Naive thymus-derived CD4-positive, alpha-beta T cell (primary cell): ENCODE measurements around the gene FBXL12. TPM values are rescaled to one million over a fixed set of nuclear protein-coding genes. Genes with fewer than 3 reads are reported as not detected.

ENCODE experiments used
- ATAC-seq: fragments of 150-1000 bp; cut with Tn5 transposase; 2 replicates; pipeline ENCODE4 v1.10.0; 2021; ENCODE audit warnings: mild to moderate bottlenecking, moderate library complexity
- CTCF ChIA-PET: fragments of 350-600 bp; sonication (Branson Sonifier 250); formaldehyde crosslinking; loops from one replicate; lab custom pipeline; 2021; ENCODE audit warnings: antibody characterized with exemption; lab: Charles Lee
- POLR2A ChIA-PET: fragments of 350-600 bp; sonication (Branson Sonifier 250); formaldehyde crosslinking; loops from one replicate; lab custom pipeline; 2021; ENCODE audit warnings: antibody characterized with exemption, inconsistent platforms; lab: Charles Lee
- DNase-seq, 9 donors: peaks; one replicate each; pipeline versions ENCODE4 v3.0.0 to v3.0.0-alpha.2; 2020 to 2022; ENCODE audit warnings: mixed read lengths in 1 of 9
- H3K27ac ChIP-seq: one replicate; pipeline ENCODE4 v1.7.0; 2013; ENCODE audit warnings: mild to moderate bottlenecking, low read depth, low read length, moderate library complexity
- H3K27me3 ChIP-seq, 2 donors: one replicate each; pipeline ENCODE4 v1.7.0; 2013; ENCODE audit warnings: low read length in 2 of 2, mild to moderate bottlenecking in 2 of 2, moderate library complexity in 2 of 2; ENCODE audit not compliant: control insufficient read depth in 2 of 2, insufficient read depth in 2 of 2
- H3K36me3 ChIP-seq, 3 experiments: 1 replicate in 2 of 3; 2 replicates in 1 of 3; pipeline ENCODE4 v1.7.0; 2013; ENCODE audit warnings: low read length in 3 of 3, mild to moderate bottlenecking in 3 of 3, moderate library complexity in 1 of 3; ENCODE audit not compliant: insufficient read depth in 3 of 3, control insufficient read depth in 2 of 3
- H3K4me1 ChIP-seq, 2 donors: one replicate each; pipeline ENCODE4 v1.7.0; 2013; ENCODE audit warnings: low read length in 2 of 2, mild to moderate bottlenecking in 2 of 2, moderate library complexity in 1 of 2; ENCODE audit not compliant: control insufficient read depth in 2 of 2, insufficient read depth in 2 of 2
- H3K4me3 ChIP-seq: 2 replicates; pipeline ENCODE4 v1.7.0; 2013; ENCODE audit warnings: mild to moderate bottlenecking, low read length
- H3K9me3 ChIP-seq, 3 experiments: 1 replicate in 2 of 3; 2 replicates in 1 of 3; pipeline ENCODE4 v1.7.0; 2013; ENCODE audit warnings: low read length in 3 of 3; ENCODE audit not compliant: control insufficient read depth in 2 of 3
- H3K27ac Mint-ChIP-seq, 9 donors: one replicate each; pipeline ENCODE4 v1.8.0; 2020 to 2022; ENCODE audit warnings: mixed read lengths in 9 of 9, mild to moderate bottlenecking in 8 of 9, moderate library complexity in 5 of 9, inconsistent platforms in 2 of 9
- H3K27me3 Mint-ChIP-seq, 5 donors: one replicate each; pipeline ENCODE4 v1.8.0; 2021 to 2022; ENCODE audit warnings: mixed read lengths in 5 of 5, mild to moderate bottlenecking in 1 of 5
- H3K36me3 Mint-ChIP-seq, 5 donors: one replicate each; pipeline ENCODE4 v1.8.0; 2020 to 2022; ENCODE audit warnings: mixed read lengths in 5 of 5, mild to moderate bottlenecking in 3 of 5, inconsistent platforms in 1 of 5
- H3K4me1 Mint-ChIP-seq, 7 donors: one replicate each; pipeline ENCODE4 v1.8.0; 2020 to 2022; ENCODE audit warnings: mixed read lengths in 7 of 7, mild to moderate bottlenecking in 3 of 7, inconsistent platforms in 1 of 7
- H3K4me3 Mint-ChIP-seq, 10 donors: one replicate each; pipeline ENCODE4 v1.8.0; 2020 to 2022; ENCODE audit warnings: mild to moderate bottlenecking in 10 of 10, mixed read lengths in 10 of 10, moderate library complexity in 6 of 10, inconsistent platforms in 2 of 10
- H3K9me3 Mint-ChIP-seq, 11 donors: one replicate each; pipeline ENCODE4 v1.8.0; 2020 to 2022; ENCODE audit warnings: mixed read lengths in 11 of 11, mild to moderate bottlenecking in 4 of 11, inconsistent platforms in 1 of 11, moderate library complexity in 1 of 11
- intact Hi-C, 2 donors: fragments of 100-400 bp; cut with micrococcal nuclease; formaldehyde crosslinking; loops; one replicate each; pipeline ENCODE4 v1.15.1; 2023
- polyA plus RNA-seq, 2 donors: library from polyadenylated mRNA; unstranded; fragments of 300-500 nt; fragmentation: Illumina TruSeq; gene quantifications; one replicate each; pipeline ENCODE4 v1.2.3, GENCODE V29; 2021
- total RNA-seq, 6 experiments: library from RNA in 5 of 6; stranded (reverse) in 5 of 6; gene quantifications; 1 replicate in 5 of 6; 2 replicates in 1 of 6; pipeline ENCODE4 v1.2.3 and lab custom pipeline; 2021 to 2026

The FBXL12 gene
- total and polyA plus RNA-seq, 7 experiments from 2014 or later, result 8.5 to 36.2 (median 32.4) TPM

- Histone ChIP-seq H3K27ac (no peak overlapping the region), H3K27me3 (no peaks in the 10 kb centered on the region), H3K9me3 (no peaks in the 10 kb centered on the region), H3K4me3 (no peak overlapping the region), H3K36me3 (peaks cover 0 to 37% (median 0%) of the 10 kb centered on the region in 3 experiments), H3K4me1 (peaks cover 30 to 35% of the 10 kb centered on the region in 2 donors)
- POLR2A ChIA-PET, result no interaction called here
- Mint-ChIP-seq H3K9me3 (no peaks in the 10 kb centered on the region), H3K4me1 (peaks cover 42 to 83% (median 62%) of the 10 kb centered on the region in 7 donors), H3K36me3 (peaks cover 7 to 24% (median 16%) of the 10 kb centered on the region in 5 donors), H3K27ac (peak overlapping the region in 7 of 9 donors; percentile 36 to 81 (median 62)), H3K27me3 (no peaks in the 10 kb centered on the region), H3K4me3 (peak overlapping the region in 8 of 10 donors; percentile 13 to 64 (median 42))
- DNase-seq, result no peak
- CTCF ChIA-PET, result interaction anchor here (1.2 kb wide), 1 partner anchor 78 kb away, joined by 3 read pairs; no protein-coding TSS in a partner anchor
- intact Hi-C loops, result no loop called here
- no peak for ATAC-seq
Measured at GRCh38 chr19:9854282-9854846, 35.5 kb upstream of the FBXL12 start.

GRCh38 chr19:9850235-9850959 lies 31.5 kb upstream of the FBXL12 start:
- peaks cover 21 to 70% (median 44%) of the 10 kb centered on the region in 7 donors for H3K4me1 Mint-ChIP-seq
- Histone ChIP-seq H3K9me3 (no peaks in the 10 kb centered on the region), H3K27ac (no peak overlapping the region), H3K27me3 (no peaks in the 10 kb centered on the region), H3K4me1 (peaks cover 0 to 9% of the 10 kb centered on the region in 2 donors), H3K36me3 (peaks cover 0 to 75% (median 0%) of the 10 kb centered on the region in 3 experiments), H3K4me3 (no peak overlapping the region)
- intact Hi-C loops, result no loop called here
- H3K4me3 Mint-ChIP-seq, result no peak overlapping the region
- peak overlapping the region in 5 of 9 donors; percentile 36 to 83 (median 62) for H3K27ac Mint-ChIP-seq
- ChIA-PET CTCF (interaction anchor here (1.0 kb wide), 1 partner anchor 21 kb away, joined by 3 read pairs; no protein-coding TSS in a partner anchor), POLR2A (no interaction called here)
- ATAC-seq (no peak), DNase-seq (no peak)
- no peaks in the 10 kb centered on the region for H3K9me3 Mint-ChIP-seq
- no peaks in the 10 kb centered on the region for H3K27me3 Mint-ChIP-seq
- peaks cover 7 to 22% (median 12%) of the 10 kb centered on the region in 5 donors for H3K36me3 Mint-ChIP-seq

- POLR2A ChIA-PET, result interaction anchor here (1.3 kb wide), 1 partner anchor 8 kb away, joined by 4 read pairs; no protein-coding TSS in a partner anchor
- peaks cover 7 to 28% (median 14%) of the 10 kb centered on the region in 5 donors for H3K36me3 Mint-ChIP-seq
- CTCF ChIA-PET, result interaction anchor here (1.0 kb wide), 1 partner anchor 22 kb away, joined by 3 read pairs; no protein-coding TSS in a partner anchor
- ATAC-seq (no peak), DNase-seq (no peak)
- H3K27ac Mint-ChIP-seq, result peak overlapping the region in 2 of 9 donors; percentile 63 to 65
- H3K4me3 Mint-ChIP-seq, result no peak overlapping the region
- H3K9me3 ChIP-seq, result no peaks in the 10 kb centered on the region
- H3K27me3 ChIP-seq, result no peaks in the 10 kb centered on the region
- intact Hi-C loops, result loop anchor here in 1 of 2 donors (2.0 to 5.0 kb wide), 2 partner anchors 13 to 153 kb away; no protein-coding TSS in a partner anchor
- H3K9me3 Mint-ChIP-seq, result no peaks in the 10 kb centered on the region
- peaks cover 0 to 79% (median under 1%) of the 10 kb centered on the region in 3 experiments for H3K36me3 ChIP-seq
- H3K4me1 Mint-ChIP-seq, result peaks cover 19 to 73% (median 44%) of the 10 kb centered on the region in 7 donors
- H3K27me3 Mint-ChIP-seq, result no peaks in the 10 kb centered on the region
- peaks cover 0 to 9% of the 10 kb centered on the region in 2 donors for H3K4me1 ChIP-seq
- H3K4me3 ChIP-seq, result no peak overlapping the region
- H3K27ac ChIP-seq, result no peak overlapping the region
Measured at GRCh38 chr19:9849791-9850190, 30.9 kb upstream of the FBXL12 start.

GRCh38 chr19:9848762-9849161 lies 29.9 kb upstream of the FBXL12 start:
- peak overlapping the region in 1 of 9 donors; percentile 54 for H3K27ac Mint-ChIP-seq
- H3K9me3 ChIP-seq, result no peaks in the 10 kb centered on the region
- H3K4me3 Mint-ChIP-seq, result no peak overlapping the region

GRCh38 chr19:9848060-9848459 lies 29.2 kb upstream of the FBXL12 start:
- Mint-ChIP-seq H3K36me3 (peaks cover 3 to 31% (median 13%) of the 10 kb centered on the region in 5 donors), H3K27ac (peak overlapping the region in 2 of 9 donors; percentile 65 to 70), H3K9me3 (peaks cover 0 to 2% (median 0%) of the 10 kb centered on the region in 11 donors), H3K27me3 (no peaks in the 10 kb centered on the region), H3K4me1 (peaks cover 11 to 57% (median 31%) of the 10 kb centered on the region in 7 donors), H3K4me3 (no peak overlapping the region)
- Histone ChIP-seq H3K27ac (peak overlapping the region; percentile 16), H3K27me3 (no peaks in the 10 kb centered on the region), H3K4me1 (no peaks in the 10 kb centered on the region), H3K36me3 (peaks cover 0 to 86% (median 10%) of the 10 kb centered on the region in 3 experiments), H3K4me3 (no peak overlapping the region), H3K9me3 (peaks cover 0 to 3% (median 0%) of the 10 kb centered on the region in 3 experiments)
- POLR2A ChIA-PET, result interaction anchor here (0.6 to 1.9 kb wide), 3 partner anchors 19 to 67 kb away, joined by 4 to 7 read pairs (median 6); partner anchors contain the start of gene UBL5
- DNase-seq (peak in 8 of 9 donors; percentile 25 to 54 (median 46)), ATAC-seq (peak; percentile 65)
- CTCF ChIA-PET, result interaction anchor here (2.2 to 2.6 kb wide), 2 partner anchors 10 to 68 kb away, joined by 12 to 13 read pairs; no protein-coding TSS in a partner anchor
- intact Hi-C loops, result loop anchor here (1.0 to 5.0 kb wide), 3 partner anchors 15 to 154 kb away; no protein-coding TSS in a partner anchor

More at GRCh38 chr19:9848762-9849161, 29.9 kb upstream of the FBXL12 start:
- Histone ChIP-seq H3K4me1 (peaks cover 0 to 2% of the 10 kb centered on the region in 2 donors), H3K27ac (peak overlapping the region; percentile 16), H3K36me3 (peaks cover 0 to 79% (median 5%) of the 10 kb centered on the region in 3 experiments), H3K4me3 (no peak overlapping the region), H3K27me3 (no peaks in the 10 kb centered on the region)
- ChIA-PET POLR2A (interaction anchor here (1.3 to 1.9 kb wide), 2 partner anchors 9 to 21 kb away, joined by 4 to 6 read pairs; partner anchors contain the start of gene UBL5), CTCF (interaction anchor here (0.9 to 2.6 kb wide), 2 partner anchors 9 to 15 kb away, joined by 3 to 13 read pairs; no protein-coding TSS in a partner anchor)
- peaks cover 15 to 65% (median 37%) of the 10 kb centered on the region in 7 donors for H3K4me1 Mint-ChIP-seq
- intact Hi-C loops, result loop anchor here (1.0 to 5.0 kb wide), 3 partner anchors 14 to 154 kb away; no protein-coding TSS in a partner anchor
- H3K27me3 Mint-ChIP-seq, result no peaks in the 10 kb centered on the region
- ATAC-seq (no peak), DNase-seq (no peak)
- H3K36me3 Mint-ChIP-seq, result peaks cover 4 to 28% (median 10%) of the 10 kb centered on the region in 5 donors
- no peaks in the 10 kb centered on the region for H3K9me3 Mint-ChIP-seq
